Measurements from ENCODE around the gene B4GALT3. TPM values are rescaled to one million over a fixed set of nuclear protein-coding genes. Genes with fewer than 3 reads are reported as not detected.

Gene B4GALT3
- total and polyA plus RNA-seq, 2 of the 8 experiments (the other 6 are each of a cell fraction or from before 2014, with no cell fraction given): 42.3 to 43.0 TPM

GRCh38 chr1:161166669-161167548, 10.4 kb downstream of the B4GALT3 start:
- Histone ChIP-seq H2BK15ac (ENCODE audit: low read length) (peak overlapping the region; percentile 72; the same call in 1 of the 2 replicates), H2AFZ (ENCODE audit: low read length) (no peak overlapping the region), H2AK5ac (ENCODE audit: low read depth, low read length) (no peak overlapping the region), H3K36me3 (ENCODE audit: control insufficient read depth in 2 of 4, insufficient read depth in 4 of 4, low read length in 3 of 4) (peaks cover 7 to 20% (median 14%) of the 10 kb centered on the region in 4 experiments; a peak in 6 of 8 replicates), H3K79me2 (ENCODE audit: control insufficient read depth in 1 of 2, insufficient read depth in 2 of 2, low read length in 2 of 2) (no peaks in the 10 kb centered on the region), H4K8ac (ENCODE audit: extremely low read depth, insufficient read depth, low read length) (peak overlapping the region; percentile 41), H2BK12ac (ENCODE audit: low read depth, low read length) (no peak overlapping the region), H3K56ac (replicated peaks; ENCODE audit: insufficient read length, low read depth, low read length) (peak overlapping the region; percentile 9), H3K4me1 (replicated peaks in 1 of 4; ENCODE audit: control insufficient read depth in 3 of 4, insufficient read depth in 4 of 4, low read length in 3 of 4) (peaks cover 0 to 7% (median 5%) of the 10 kb centered on the region in 4 experiments; a peak in 4 of 7 replicates), H3K4me2 (ENCODE audit: insufficient read depth in 1 of 2, low read depth in 2 of 2, low read length in 2 of 2) (peak overlapping the region; percentile 66 to 92), H3K27ac (ENCODE audit: low read depth, low read length) (peak overlapping the region; percentile 4; the same call in 1 of the 2 replicates), H2BK20ac (ENCODE audit: low read length) (no peak overlapping the region), H4K91ac (replicated peaks; ENCODE audit: insufficient read length, low read length) (peak overlapping the region; percentile 67), H3K23ac (ENCODE audit: insufficient read length) (no peak overlapping the region), H3K4ac (replicated peaks; ENCODE audit: insufficient read length, low read depth, low read length) (peak overlapping the region; percentile 22), H3K23me2 (ENCODE audit: low read depth, low read length) (peaks cover 11% of the 10 kb centered on the region; the same call in 1 of the 2 replicates), H3K9me3 (ENCODE audit: insufficient read depth in 2 of 2, low read depth in 1 of 2, low read length in 1 of 2) (no peaks in the 10 kb centered on the region), H3K4me3 (ENCODE audit: extremely low read depth in 1 of 4, insufficient read depth in 2 of 4, low read depth in 3 of 4, low read length in 4 of 4) (peak overlapping the region; percentile 64 to 83 (median 82)), H2BK120ac (replicated peaks; ENCODE audit: low read depth, low read length) (no peak overlapping the region), H4K20me1 (replicated peaks in 1 of 2; ENCODE audit: control insufficient read depth in 1 of 2, insufficient read depth in 2 of 2, low read length in 2 of 2) (no peaks in the 10 kb centered on the region), H4K5ac (ENCODE audit: insufficient read length, low read depth, low read length) (peak overlapping the region; percentile 20), H2BK5ac (ENCODE audit: low read depth, low read length) (0 out of 2 replicates have a peak overlapping the region, but pooled peaks have one; percentile 3), H3K79me1 (ENCODE audit: low read depth, low read length) (no peaks in the 10 kb centered on the region), H3K27me3 (replicated peaks in 1 of 4; ENCODE audit: control insufficient read depth in 3 of 4, extremely low read depth in 1 of 4, insufficient read depth in 3 of 4, low read length in 3 of 4) (no peaks in the 10 kb centered on the region), H3K9ac (replicated peaks in 1 of 4; ENCODE audit: extremely low read depth in 1 of 4, low read depth in 3 of 4, low read length in 3 of 4) (peak overlapping the region; percentile 43 to 69 (median 54); a peak in 6 of 7 replicates), H3K14ac (ENCODE audit: insufficient read length) (no peak overlapping the region), H3K18ac (ENCODE audit: extremely low read depth, low read length) (no peak overlapping the region)
- 7% methylated on average over 31 of the region's 33 CpGs; no CpG with 5 or more reads in 1 of the 2 experiments for WGBS, 2 experiments (ENCODE audit: extremely low coverage in 1 of 2, insufficient coverage in 1 of 2, insufficient read length in 1 of 2, insufficient replicate concordance in 2 of 2, low coverage in 1 of 2, low lambda C conversion rate in 2 of 2, missing lambda C conversion rate in 1 of 2)
- CTCF ChIA-PET (ENCODE audit: partially characterized antibody): interaction anchor here (0.6 to 5.3 kb wide), 16 partner anchors 9 to 215 kb away, joined by 3 to 32 read pairs (median 6); partner anchors contain the start of genes ADAMTS4, B4GALT3, NDUFS2 and UFC1
- POLR2A ChIA-PET (ENCODE audit: partially characterized antibody): interaction anchor here (1.3 to 4.7 kb wide), 9 partner anchors 9 to 148 kb away, joined by 3 to 51 read pairs (median 12); partner anchors contain the start of genes ADAMTS4, B4GALT3, DEDD and NDUFS2
- peak in 1 of 2 experiments; percentile 71 for DNase-seq (ENCODE audit: low read depth in 1 of 2, low spot score in 2 of 2)
- TF ChIP-seq TAF7 (optimal IDR thresholded peaks at IDR 0.05; ENCODE audit: borderline replicate concordance, low read depth, low read length): peak; percentile 13
- TF ChIP-seq MAX (IDR thresholded peaks at IDR 0.05): peak; percentile 44
- TF ChIP-seq PHF8 (conservative IDR thresholded peaks at IDR 0.05; ENCODE audit: low read depth, low read length): 0 out of 2 replicates have a peak, but pooled peaks have one; percentile 15
- no peak for TF ChIP-seq YY1 (IDR thresholded peaks at IDR 0.05; ENCODE audit: low read depth, low read length)
- FAIRE-seq: no peak

Data from H1 (cell line).